SK-MEL-5 (cell line): Measurements from ENCODE around the gene RAB6C. TPM values are rescaled to one million over a fixed set of nuclear protein-coding genes. Genes with fewer than 3 reads are reported as not detected.
"Not testable (repeated sequence)": the region's sequence is repeated elsewhere in the genome, so short reads cannot be mapped to it uniquely, and the experiment has no call there.

Source experiments
- DNase-seq: peaks from one replicate; pipeline ENCODE4 v3.0.0-alpha.2; 2016; ENCODE audit warnings: low read depth, low spot score
- in situ Hi-C: cut with HindIII; loops from 2 replicates; pipeline ENCODE4 v1.10.0; 2016; ENCODE audit warnings: low sequenced_read_pairs, high pct_unique_total_duplicates, low pct_unique_long_range_greater_than_20kb
- total RNA-seq: library from RNA; depleted of rRNA; stranded (reverse); fragments of >200 nt; shearing (Covaris generic); gene quantifications from 2 replicates; pipeline ENCODE4 v1.2.3, GENCODE V29; 2014; rRNA removed

RAB6C gene
- total RNA-seq, 1 experiment from 2014 or later, result not detected

DNA sequence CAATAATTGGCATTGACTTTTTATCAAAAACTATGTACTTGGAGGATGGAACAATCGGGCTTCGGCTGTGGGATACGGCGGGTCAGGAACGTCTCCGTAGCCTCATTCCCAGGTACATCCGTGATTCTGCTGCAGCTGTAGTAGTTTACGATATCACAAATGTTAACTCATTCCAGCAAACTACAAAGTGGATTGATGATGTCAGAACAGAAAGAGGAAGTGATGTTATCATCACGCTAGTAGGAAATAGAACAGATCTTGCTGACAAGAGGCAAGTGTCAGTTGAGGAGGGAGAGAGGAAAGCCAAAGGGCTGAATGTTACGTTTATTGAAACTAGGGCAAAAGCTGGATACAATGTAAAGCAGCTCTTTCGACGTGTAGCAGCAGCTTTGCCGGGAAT, 780 bp downstream of the RAB6C start:
- DNase-seq, in situ Hi-C loops: not testable (repeated sequence)

DNA sequence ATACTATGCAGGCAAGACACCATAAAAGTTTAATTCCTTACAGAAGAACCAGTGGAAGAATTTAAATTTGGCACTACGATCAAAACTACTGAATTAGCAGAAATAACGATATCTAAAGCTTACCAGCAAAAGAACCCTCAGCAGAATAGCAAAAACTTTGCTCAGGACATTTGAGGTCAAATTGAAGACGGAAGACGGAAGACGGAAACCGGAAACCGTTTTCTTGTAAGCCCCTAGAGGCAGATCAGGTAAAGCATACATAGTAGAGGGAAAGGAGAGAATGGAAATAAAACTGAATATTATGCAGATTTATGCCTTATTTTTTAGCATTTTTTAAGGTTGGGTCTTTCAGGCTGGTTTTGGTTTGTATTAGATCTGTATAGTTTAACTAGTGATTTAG, 2.2 kb downstream of the RAB6C start:
- in situ Hi-C loops, DNase-seq: not testable (repeated sequence)

DNA sequence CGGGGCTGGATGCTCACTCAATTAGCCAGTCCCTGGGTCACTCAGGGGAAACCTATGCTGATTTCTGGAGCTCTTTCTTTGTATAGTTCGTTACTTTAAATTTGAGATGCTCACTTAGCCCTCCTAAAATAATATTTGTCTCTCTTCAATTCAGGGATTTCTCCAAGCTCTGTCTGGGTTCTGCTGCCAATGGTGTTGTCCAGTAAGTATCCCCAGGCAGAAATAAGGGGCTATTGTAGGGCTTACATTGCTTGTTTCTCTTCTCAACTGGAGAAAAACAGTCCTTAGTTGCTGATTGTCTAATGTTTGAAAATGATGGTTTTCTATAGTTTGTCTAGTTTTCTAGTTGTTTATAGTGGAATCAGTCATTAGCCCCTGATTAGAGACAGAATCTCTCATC, 5.0 kb downstream of the RAB6C start:
- no peak for DNase-seq

DNA sequence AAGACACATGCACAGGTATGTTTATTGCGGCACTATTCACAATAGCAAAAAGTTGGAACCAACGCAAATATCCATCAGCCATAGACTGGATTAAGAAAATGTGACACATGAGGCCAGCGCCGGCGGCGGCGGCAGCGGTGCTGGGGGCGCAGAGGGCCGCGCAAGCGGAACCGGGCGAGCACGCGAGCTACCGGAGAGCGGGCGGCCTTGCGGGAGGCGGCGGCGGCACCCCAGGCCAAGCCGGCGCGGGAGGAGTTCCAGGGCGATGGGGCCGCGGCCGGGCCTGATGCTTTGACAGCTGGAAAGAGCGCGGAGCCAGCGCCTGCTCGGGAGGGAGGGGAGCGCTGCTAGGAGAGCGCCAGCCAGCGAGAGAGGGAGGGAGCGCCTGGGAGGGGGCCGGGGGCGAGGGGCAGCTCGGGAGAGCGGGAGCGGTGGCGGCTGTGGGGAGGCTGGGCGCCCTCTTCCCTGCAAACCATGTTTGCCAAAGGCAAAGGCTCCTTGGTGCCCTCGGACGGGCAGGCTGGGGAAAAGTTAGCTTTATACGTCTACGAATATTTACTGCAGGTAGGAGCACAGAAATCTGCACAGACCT, 13.0 kb downstream of the RAB6C start:
- DNase-seq, in situ Hi-C loops: not testable (repeated sequence)

More for the DNA sequence above, 5.0 kb downstream of the RAB6C start:
- in situ Hi-C loops, result no loop called here

DNA sequence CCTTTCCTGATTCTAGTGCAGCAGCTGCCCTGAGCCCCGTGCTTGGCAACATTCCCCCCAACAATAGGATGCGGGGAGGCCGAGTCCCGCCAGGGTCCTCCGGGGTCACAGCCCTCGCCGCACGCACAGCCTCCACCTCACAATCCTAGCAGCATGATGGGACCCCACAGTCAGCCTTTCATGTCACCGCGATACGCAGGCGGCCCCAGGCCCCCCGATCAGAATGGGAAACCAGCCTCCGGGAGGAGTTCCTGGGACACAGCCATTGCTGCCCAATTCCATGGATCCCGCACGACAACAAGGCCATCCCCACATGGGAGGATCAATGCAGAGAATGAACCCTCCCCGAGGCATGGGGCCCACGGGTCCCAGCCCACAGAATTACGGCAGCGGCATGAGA, 13.7 kb downstream of the RAB6C start:
- in situ Hi-C loops, DNase-seq: not testable (repeated sequence)

DNA sequence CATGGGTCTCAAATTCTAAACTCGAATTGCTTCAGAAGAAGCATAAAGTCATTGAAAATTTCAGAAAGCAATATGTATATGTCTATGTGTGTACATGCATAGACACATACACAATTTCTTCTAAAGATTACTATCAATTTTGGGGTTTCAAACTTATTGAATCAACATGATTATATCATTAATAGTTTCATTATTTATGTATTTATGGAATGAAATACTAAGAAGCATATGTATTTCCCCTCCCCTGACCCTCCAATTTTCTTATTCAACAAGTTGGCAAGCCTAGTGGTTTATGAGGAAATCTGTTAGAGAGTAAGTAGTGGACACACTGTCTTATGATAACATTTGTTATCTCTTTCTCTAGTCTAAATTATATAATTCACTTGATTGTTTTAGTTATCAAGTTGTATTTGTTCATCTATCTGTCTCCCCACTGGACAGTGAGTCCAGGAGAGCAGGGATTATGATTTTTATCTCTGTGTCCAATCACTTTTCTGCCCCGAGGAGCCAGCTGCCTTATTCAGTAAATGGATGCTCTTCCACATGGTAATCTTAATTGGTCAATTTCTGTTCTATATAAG, 17.3 kb downstream of the RAB6C start:
- in situ Hi-C loops, DNase-seq: not testable (repeated sequence)

DNA sequence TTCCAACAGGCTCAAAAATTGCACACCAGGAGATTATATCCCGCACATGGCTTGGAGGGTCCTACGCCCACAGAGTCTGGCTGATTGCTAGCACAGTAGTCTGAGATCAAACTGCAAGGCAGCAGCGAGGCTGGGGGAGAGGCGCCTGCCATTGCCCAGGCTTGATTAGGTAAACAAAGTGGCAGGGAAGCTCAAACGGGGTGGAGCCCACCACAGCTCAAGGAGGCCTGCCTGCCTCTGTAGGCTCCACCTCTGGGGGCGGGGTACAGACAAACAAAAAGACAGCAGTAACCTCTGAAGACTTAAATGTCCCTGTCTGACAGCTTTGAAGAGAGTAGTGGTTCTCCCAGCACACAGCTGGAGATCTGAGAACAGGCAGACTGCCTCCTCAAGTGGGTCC, 19.3 kb downstream of the RAB6C start:
- not testable (repeated sequence) for DNase-seq

DNA sequence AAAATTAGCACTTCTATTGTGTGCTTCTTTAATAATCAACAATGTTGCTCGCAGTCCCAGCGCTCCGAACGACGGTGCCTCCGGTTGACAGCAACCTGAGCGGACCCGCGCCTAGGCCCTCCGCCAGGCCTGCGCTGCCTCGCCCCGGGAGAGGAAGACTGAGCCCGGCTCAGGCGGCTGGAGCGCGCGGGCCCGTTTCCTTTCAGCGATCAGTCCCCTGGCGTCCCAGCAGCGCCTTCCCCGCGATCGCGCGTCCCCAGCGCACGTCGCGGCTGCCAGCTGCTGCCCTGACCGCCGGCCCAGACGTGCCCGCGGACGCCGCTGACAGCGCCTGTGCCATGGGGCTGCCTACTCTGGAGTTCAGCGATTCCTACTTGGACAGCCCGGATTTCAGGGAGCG, 26.4 kb downstream of the RAB6C start:
- DNase-seq, in situ Hi-C loops: not testable (repeated sequence)

More for the DNA sequence above, 19.3 kb downstream of the RAB6C start:
- in situ Hi-C loops, result not testable (repeated sequence)

DNA sequence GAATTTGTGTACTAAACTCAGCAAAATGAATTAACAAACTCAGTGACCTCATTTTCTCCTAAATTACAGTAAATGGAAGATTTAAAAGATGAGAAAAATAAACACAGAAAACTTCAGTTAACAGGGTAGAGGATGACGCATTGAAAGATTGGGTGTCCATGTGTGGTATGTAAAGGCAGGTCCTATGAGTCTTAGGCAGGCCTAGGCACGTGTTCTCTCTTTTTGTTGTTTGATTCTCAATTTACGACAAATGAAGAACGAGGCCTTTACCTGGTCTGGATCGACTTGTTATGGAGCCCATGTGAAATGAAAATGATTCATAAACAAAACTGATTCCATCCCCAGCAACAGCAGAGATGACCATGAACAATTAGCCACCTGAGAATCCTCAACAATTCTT, 37.2 kb downstream of the RAB6C start:
- in situ Hi-C loops, DNase-seq: not testable (repeated sequence)

DNA sequence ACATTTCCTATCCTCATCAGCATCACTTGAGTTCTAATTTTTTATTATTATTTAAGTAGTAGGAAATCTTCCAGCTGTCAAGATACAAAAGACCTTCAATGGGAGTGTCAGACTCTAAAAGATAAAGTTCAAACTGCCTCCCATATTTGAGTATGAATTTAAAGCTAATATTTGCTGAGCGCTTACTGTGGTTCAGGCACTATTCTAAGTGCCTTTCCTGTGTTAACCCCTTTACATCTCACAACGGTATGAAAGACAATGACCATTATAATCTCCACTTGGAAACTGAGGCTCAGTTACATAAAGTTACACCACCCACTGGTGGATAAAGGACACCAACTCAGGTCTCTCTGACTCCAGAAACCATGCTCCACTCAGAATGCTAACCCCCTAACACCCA, 39.9 kb downstream of the RAB6C start:
- DNase-seq, result no peak
- in situ Hi-C loops, result no loop called here

DNA sequence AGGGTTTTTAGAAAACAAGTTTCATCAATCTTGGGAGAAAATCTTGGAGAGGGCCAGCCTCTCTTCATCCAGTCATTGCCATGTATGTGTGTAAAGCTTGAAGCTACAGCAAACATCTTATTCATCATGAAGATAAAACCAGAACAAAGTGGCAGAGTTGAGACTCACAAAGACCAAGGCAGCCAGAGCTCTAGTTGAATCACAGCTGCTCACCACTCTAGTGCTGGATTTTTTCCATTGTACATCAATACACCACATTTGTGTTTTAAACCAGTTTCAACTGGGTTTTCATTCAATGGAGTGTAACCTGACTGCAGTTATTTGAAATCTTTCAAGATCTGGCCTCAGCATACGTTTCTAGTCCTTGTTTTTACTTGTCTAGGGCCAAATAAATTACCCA, 40.6 kb downstream of the RAB6C start:
- in situ Hi-C loops, DNase-seq: not testable (repeated sequence)

DNA sequence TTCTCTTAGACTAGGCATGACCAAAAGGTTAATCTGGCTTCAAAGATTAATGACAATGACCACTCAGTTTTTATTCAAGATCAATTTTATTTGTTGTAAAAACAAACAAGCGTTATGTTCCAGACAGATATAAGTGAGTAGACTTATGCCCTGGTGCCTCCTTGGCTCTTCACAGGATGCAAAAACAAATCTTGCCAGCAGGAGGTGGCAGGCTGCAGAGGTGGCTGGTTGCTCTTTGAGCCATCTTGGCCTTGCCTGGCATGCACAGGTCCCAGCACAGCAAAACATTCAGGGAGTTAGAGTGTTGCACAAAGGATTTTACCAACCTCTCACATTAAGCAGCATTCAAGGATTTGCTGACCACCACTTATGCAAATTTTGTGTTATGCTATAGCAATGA, 46.5 kb downstream of the RAB6C start:
- in situ Hi-C loops, result not testable (repeated sequence)
- peak; percentile 38 for DNase-seq

Other genes with a start within 250 kb of the RAB6C start
- 0.11 TPM in 1 of 2 replicates, not detected in the other for gene POTEF, start 149.6 kb downstream of the RAB6C start, total RNA-seq
- gene CCDC74B, start 165.4 kb downstream of the RAB6C start, total RNA-seq, result 1.3 and 2.9 TPM in 2 replicates
- 12.8 and 16.1 TPM in 2 replicates for gene SMPD4, start 201.9 kb downstream of the RAB6C start, total RNA-seq
- gene MZT2B, start 202.6 kb downstream of the RAB6C start, total RNA-seq, result 98.7 and 112 TPM in 2 replicates
- not detected in 2 replicates for gene TUBA3E, start 218.8 kb downstream of the RAB6C start, total RNA-seq